NB4 (cell line): Measurements from ENCODE around the gene RAG1.

Source experiments
- MYC ChIP-seq: IDR thresholded peaks from 2 replicates; pipeline ENCODE4 v1.6.1; 2011; ENCODE audit warnings: low read depth, low read length
- POLR2A ChIP-seq: IDR thresholded peaks from 2 replicates; pipeline ENCODE4 v1.6.1; 2011; ENCODE audit warnings: mild to moderate bottlenecking; ENCODE audit not compliant: insufficient read length; ENCODE audit errors: extremely low read depth
- TF ChIP-seq, protein P1 (sequence below): IDR thresholded peaks from one replicate; pipeline ENCODE4 v1.5.1; 2012; ENCODE audit warnings: low read depth, low read length
- TF ChIP-seq, protein P2 (sequence below): IDR thresholded peaks from 2 replicates; pipeline ENCODE4 v1.6.1; 2011; ENCODE audit warnings: low read depth, low read length

DNA sequence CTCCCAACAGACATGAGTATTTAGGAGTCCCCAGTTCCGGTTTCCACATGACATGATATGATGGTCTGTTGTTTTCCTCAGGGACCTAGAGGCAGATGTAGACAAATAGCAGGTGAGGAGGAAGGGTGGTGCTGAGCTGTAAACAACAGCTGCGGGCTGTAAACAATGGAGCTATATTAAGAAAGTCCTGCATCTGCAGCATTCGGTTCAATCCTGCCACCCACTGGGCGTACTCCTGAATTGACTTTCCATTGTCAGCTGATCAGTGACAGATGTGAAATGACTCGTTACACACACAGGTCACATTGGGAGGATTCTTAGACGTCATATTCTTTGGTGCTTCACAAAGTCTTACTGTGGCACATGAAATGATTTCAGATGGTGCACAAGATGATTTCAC is 26.8 kb upstream of the RAG1 start:
- TF ChIP-seq, protein P1, sequence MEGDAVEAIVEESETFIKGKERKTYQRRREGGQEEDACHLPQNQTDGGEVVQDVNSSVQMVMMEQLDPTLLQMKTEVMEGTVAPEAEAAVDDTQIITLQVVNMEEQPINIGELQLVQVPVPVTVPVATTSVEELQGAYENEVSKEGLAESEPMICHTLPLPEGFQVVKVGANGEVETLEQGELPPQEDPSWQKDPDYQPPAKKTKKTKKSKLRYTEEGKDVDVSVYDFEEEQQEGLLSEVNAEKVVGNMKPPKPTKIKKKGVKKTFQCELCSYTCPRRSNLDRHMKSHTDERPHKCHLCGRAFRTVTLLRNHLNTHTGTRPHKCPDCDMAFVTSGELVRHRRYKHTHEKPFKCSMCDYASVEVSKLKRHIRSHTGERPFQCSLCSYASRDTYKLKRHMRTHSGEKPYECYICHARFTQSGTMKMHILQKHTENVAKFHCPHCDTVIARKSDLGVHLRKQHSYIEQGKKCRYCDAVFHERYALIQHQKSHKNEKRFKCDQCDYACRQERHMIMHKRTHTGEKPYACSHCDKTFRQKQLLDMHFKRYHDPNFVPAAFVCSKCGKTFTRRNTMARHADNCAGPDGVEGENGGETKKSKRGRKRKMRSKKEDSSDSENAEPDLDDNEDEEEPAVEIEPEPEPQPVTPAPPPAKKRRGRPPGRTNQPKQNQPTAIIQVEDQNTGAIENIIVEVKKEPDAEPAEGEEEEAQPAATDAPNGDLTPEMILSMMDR: peak; percentile 25
- TF ChIP-seq POLR2A: no peak
- TF ChIP-seq MYC: no peak
- TF ChIP-seq, protein P2, sequence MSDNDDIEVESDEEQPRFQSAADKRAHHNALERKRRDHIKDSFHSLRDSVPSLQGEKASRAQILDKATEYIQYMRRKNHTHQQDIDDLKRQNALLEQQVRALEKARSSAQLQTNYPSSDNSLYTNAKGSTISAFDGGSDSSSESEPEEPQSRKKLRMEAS: no peak
